Natural killer cell treated with Interleukin-12 subunit alpha and Interleukin-12 subunit beta and Interleukin-15 and Interleukin-18, amount 100 ng/mL, for 72 hours (primary cell): ENCODE results near the gene PDE6D. TPM values are rescaled to one million over a fixed set of nuclear protein-coding genes. Genes with fewer than 3 reads are reported as not detected.

Source experiments
- ATAC-seq, 2 donors: fragments of 150-1000 bp; cut with Tn5 transposase in 1 of 2; sonication (Bioruptor Pico), chemical (Tn5 transposase) in 1 of 2; 2 replicates each; pipeline ENCODE4 v1.10.0; 2021
- DNase-seq: peaks from one replicate; pipeline ENCODE4 v3.0.0; 2022; ENCODE audit warnings: low spot score
- H3K27ac Mint-ChIP-seq, 2 donors: 1 replicate in 1 of 2; 2 replicates in 1 of 2; pipeline ENCODE4 v1.8.0; 2022; ENCODE audit warnings: mixed read lengths in 2 of 2, mild to moderate bottlenecking in 1 of 2, moderate library complexity in 1 of 2
- H3K27me3 Mint-ChIP-seq, 2 donors: 1 replicate in 1 of 2; 2 replicates in 1 of 2; pipeline ENCODE4 v1.8.0; 2022; ENCODE audit warnings: mixed read lengths in 2 of 2
- H3K36me3 Mint-ChIP-seq: one replicate; pipeline ENCODE4 v1.8.0; 2022; ENCODE audit warnings: mixed read lengths
- H3K4me1 Mint-ChIP-seq, 2 donors: 1 replicate in 1 of 2; 2 replicates in 1 of 2; pipeline ENCODE4 v1.8.0; 2022; ENCODE audit warnings: low read depth in 2 of 2, mixed read lengths in 2 of 2, mild to moderate bottlenecking in 1 of 2
- H3K4me3 Mint-ChIP-seq: one replicate; pipeline ENCODE4 v1.8.0; 2022; ENCODE audit warnings: mixed read lengths
- H3K9me3 Mint-ChIP-seq: 2 replicates; pipeline ENCODE4 v1.8.0; 2022; ENCODE audit warnings: mixed read lengths
- total RNA-seq, 2 donors: library from RNA; stranded (reverse); gene quantifications; one replicate each; pipeline ENCODE4 v1.2.3, GENCODE V29; 2022

The PDE6D gene
- total RNA-seq, 2 donors from 2014 or later: 25.3 to 29.4 TPM

DNA sequence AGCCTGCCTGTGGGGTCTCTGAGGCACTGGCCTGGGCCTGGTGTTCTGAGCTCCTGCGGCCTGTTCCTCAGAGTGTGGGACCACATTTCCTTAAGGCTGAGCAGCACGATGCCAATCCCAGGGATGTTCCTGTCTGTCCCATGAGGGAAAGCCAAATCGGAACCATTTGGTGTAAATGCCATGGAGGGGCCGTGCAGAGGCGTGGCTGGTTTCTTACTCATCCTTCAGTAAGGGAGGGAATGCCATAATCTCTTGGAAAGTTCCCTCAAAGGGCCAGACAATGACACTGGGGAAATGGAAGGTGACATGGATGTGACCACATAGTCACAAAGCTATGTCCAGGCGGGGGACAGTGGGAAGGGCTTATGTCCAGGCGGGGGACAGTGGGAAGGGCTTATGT is 87.1 kb downstream of the PDE6D start:
- Mint-ChIP-seq H3K9me3 (no peaks in the 10 kb centered on the region), H3K36me3 (no peaks in the 10 kb centered on the region), H3K4me3 (no peak overlapping the region), H3K4me1 (no peaks in the 10 kb centered on the region), H3K27ac (no peak overlapping the region), H3K27me3 (no peaks in the 10 kb centered on the region)
- ATAC-seq: no peak
- DNase-seq: no peak

GRCh38 chr2:231692847-231693246 is 88.2 kb downstream of the PDE6D start:
- Mint-ChIP-seq H3K4me1 (no peaks in the 10 kb centered on the region), H3K9me3 (no peaks in the 10 kb centered on the region), H3K36me3 (no peaks in the 10 kb centered on the region), H3K27me3 (no peaks in the 10 kb centered on the region), H3K4me3 (no peak overlapping the region), H3K27ac (no peak overlapping the region)
- ATAC-seq (peak in 1 of 2 donors; percentile 24), DNase-seq (no peak)

DNA sequence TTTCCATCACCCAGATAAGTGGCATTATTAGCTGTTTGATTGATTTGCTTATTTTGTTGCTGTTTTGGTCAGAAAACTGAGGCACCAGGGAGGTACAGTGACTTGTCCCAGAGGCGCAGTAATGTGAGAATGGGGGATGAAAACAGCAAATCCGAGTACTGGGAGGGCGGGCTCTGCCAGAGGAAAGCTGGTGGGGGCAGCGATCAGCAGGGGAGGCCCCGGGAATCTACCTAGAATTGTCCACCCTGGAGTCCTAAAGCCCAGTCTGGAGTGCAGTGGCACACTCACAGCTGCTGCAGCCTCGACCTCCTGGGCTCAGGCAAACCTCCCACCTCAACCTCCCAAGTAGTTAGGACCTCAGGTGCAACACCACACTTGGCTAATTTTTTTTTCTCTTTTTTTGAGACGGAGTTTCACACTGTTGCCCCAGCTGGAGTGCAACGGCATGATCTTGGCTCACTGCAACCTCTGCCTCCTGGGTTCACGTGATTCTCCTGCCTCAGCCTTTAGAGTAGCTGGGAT is 89.8 kb downstream of the PDE6D start:
- H3K36me3 Mint-ChIP-seq: no peaks in the 10 kb centered on the region
- H3K4me3 Mint-ChIP-seq: no peak overlapping the region
- no peaks in the 10 kb centered on the region for H3K9me3 Mint-ChIP-seq
- ATAC-seq: no peak
- peaks cover 0 to 6% of the 10 kb centered on the region in 2 donors for H3K4me1 Mint-ChIP-seq
- DNase-seq: no peak
- H3K27ac Mint-ChIP-seq: no peak overlapping the region
- H3K27me3 Mint-ChIP-seq: no peaks in the 10 kb centered on the region

- Mint-ChIP-seq H3K27ac (no peak overlapping the region), H3K36me3 (no peaks in the 10 kb centered on the region), H3K4me1 (peaks cover 0 to 6% of the 10 kb centered on the region in 2 donors), H3K4me3 (no peak overlapping the region), H3K9me3 (no peaks in the 10 kb centered on the region), H3K27me3 (no peaks in the 10 kb centered on the region)
- ATAC-seq (no peak), DNase-seq (no peak)
These were observed 91.8 kb downstream of the PDE6D start for GRCh38 chr2:231689124-231689893.

DNA sequence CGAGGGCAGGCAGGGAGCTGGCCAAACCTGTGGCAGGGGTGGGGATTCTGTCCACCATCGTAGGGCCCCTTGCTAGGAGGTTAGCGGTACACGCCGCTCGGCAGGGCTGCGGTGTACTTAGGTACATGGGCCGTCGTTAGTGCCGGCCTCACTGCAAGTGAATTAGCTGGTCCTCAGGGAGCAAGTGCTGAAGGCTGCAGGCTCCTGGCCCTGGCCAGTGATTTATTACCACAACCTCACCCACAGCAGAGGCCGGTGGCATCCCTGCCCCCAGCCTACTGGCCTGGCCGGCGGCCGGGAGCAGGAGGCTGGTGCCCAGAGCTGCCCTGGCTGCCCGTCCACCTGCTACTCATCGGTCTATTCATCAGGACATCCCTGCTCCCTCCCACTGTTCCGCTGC is 92.4 kb downstream of the PDE6D start:
- Mint-ChIP-seq H3K9me3 (no peaks in the 10 kb centered on the region), H3K27ac (no peak overlapping the region), H3K27me3 (no peaks in the 10 kb centered on the region), H3K4me1 (peaks cover 0 to 6% of the 10 kb centered on the region in 2 donors), H3K36me3 (no peaks in the 10 kb centered on the region), H3K4me3 (no peak overlapping the region)
- DNase-seq: no peak
- no peak for ATAC-seq

DNA sequence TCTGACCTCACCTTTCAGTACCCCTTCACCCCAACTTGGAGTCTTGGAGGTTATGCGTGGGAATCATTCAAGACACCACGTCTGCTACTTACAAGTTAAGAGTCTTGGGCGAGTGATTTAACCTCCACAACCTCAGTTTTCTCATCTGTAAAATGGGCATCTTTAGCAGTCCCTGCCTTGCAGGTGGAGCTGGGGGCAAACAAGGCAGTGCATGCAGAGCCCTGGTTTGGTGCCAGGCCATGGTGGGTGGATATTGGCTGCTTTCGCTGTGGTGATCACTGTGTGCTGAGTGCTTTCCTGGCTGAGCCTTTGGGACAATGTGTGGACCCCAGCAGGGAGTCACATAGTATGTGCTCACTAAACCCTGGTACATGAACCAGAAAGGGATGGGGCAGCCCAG is 93.1 kb downstream of the PDE6D start:
- H3K4me3 Mint-ChIP-seq: no peak overlapping the region
- ATAC-seq: no peak
- no peaks in the 10 kb centered on the region for H3K36me3 Mint-ChIP-seq
- no peak overlapping the region for H3K27ac Mint-ChIP-seq
- no peaks in the 10 kb centered on the region for H3K27me3 Mint-ChIP-seq
- DNase-seq: no peak
- peaks cover 0 to 6% of the 10 kb centered on the region in 2 donors for H3K4me1 Mint-ChIP-seq
- no peaks in the 10 kb centered on the region for H3K9me3 Mint-ChIP-seq

DNA sequence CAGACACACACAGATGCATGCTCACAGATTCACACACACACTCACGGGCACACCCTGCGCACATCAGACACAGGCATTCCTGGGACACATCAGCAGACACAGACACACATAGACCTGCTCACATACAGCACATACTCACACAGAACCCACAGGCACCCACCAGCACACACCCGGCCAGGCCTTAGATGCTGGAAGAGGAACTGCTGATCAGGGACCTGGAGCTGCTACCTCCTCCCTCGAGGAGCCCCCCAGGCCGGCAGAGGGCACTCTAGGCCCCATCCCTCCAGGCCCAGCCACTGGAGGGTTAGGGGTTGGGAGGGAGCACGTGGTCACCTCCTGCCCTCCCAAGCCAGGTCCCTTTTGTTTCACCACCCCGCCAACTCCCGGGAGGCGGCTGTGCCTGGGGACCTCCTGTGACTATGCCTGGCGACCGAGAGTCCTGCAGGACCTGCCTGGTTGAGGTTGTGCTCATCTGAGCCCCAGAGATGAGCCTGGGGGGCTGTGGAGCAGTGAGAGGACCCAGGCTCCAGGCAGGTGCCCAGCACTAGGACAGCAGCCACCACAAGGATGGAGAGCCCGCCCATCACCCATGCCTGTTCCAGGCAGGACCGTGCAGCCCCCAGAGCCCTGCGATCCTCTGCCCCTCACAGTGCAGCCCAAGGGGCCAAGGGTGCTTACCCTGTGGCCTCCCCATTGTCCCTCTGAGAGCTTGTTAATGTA is 93.8 kb downstream of the PDE6D start:
- H3K36me3 Mint-ChIP-seq: no peaks in the 10 kb centered on the region
- H3K4me1 Mint-ChIP-seq: peaks cover 0 to 6% of the 10 kb centered on the region in 2 donors
- peak; percentile 78 to 87 for ATAC-seq
- peak; percentile 78 for DNase-seq
- H3K4me3 Mint-ChIP-seq: no peak overlapping the region
- H3K9me3 Mint-ChIP-seq: no peaks in the 10 kb centered on the region
- peaks cover 5% of the 10 kb centered on the region in 2 donors for H3K27me3 Mint-ChIP-seq
- H3K27ac Mint-ChIP-seq: no peak overlapping the region

DNA sequence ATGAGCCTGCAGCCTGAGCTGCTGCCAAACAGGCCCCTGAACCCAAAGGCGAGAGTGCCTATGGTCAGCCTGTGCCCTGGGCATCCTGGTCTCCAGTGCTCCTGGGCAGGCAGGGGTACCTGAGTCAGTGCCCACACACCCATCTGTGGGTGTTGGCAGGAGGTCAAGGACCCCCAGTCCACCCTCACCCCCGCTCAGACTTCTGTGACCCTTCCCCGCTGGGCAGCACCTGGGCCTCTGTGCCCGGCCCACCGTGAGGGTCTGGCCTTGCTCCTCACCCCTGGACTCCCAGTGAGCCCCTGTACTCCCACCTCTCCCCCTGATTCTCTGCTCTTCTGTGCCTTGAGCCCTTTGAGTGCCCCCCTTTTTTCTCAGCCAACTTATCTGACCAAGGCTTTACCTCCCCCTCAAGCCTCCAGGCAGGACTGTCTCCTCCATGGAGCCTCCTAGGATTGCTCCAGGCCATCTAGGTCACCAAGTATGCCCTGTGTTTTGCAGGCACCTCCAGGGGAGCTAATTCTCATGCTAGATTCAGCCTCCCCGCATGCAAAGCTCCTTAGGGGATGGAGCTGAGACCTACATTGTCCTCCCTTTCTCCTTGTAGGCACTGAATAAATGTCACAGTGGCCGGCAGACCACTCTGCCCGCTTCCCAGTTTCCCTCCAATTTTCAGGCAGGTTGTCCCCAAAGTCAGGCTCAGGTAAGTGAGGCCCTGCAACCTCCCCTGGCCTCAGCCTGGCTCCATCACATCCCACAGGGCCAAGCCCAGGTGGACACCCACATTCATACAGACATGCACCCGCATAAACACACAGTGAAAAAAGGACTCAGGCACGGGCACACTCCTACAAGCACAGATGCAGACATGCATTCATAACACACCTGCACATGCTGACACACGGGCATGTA is 94.6 kb downstream of the PDE6D start:
- Mint-ChIP-seq H3K27ac (no peak overlapping the region), H3K27me3 (peaks cover 6 to 9% of the 10 kb centered on the region in 2 donors), H3K4me3 (no peak overlapping the region)

GRCh38 chr2:231685349-231686191 is 95.5 kb downstream of the PDE6D start:
- DNase-seq (no peak), ATAC-seq (no peak)
- Mint-ChIP-seq H3K27ac (no peak overlapping the region), H3K9me3 (no peaks in the 10 kb centered on the region), H3K4me3 (no peak overlapping the region), H3K4me1 (peaks cover 4 to 9% of the 10 kb centered on the region in 2 donors), H3K36me3 (no peaks in the 10 kb centered on the region), H3K27me3 (peaks cover 6 to 10% of the 10 kb centered on the region in 2 donors)

More for the DNA sequence above, 94.6 kb downstream of the PDE6D start:
- H3K36me3 Mint-ChIP-seq: no peaks in the 10 kb centered on the region
- no peaks in the 10 kb centered on the region for H3K9me3 Mint-ChIP-seq
- H3K4me1 Mint-ChIP-seq: peaks cover 3 to 8% of the 10 kb centered on the region in 2 donors
- ATAC-seq (peak in 1 of 2 donors; percentile 4), DNase-seq (no peak)

DNA sequence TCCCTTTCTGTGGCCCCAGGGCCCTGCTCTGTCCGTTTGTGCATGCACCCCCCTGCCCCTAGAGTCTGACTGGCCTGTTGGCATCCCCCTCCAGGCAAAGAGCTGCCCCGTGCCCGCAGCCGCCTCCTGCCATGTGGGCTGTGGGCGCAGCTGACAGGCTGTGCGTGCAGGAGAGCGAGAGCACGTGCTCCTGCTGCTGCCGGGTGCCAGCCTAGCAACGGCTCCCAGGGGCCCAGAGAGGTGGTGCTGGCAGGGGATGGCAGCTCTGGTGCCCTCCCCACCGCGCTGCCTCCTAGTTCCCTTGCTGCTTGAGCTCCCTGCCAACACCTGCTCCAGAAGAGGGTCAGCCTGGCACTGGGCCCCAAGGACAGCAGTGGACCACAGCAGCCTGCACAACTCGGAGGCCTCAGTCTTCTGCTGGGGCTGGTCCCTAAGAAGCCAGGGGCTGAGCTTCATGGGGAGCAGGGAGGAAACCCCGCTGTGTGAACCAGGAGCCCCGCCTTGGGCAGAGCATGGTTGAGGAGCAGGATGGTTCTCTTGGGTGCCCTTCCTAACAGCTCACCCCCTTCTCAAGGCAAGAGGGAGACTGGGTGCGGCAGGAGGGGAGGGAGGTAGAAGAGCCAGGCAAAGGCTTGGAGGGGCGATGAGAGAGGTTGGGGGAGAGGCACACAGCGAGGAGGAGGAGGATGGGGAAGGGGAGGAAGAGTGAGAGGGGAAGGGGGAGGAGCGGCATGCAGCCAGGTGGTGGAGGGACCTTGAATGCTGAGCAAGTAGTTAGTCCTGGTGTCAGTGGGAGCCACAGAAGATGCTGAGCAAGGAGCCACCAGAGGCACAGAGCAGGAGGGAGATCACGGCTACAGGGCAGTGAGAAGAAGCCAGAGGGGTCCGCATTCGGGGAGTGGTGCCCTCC is 96.5 kb downstream of the PDE6D start:
- ATAC-seq: no peak

GRCh38 chr2:231683292-231684235 is 97.5 kb downstream of the PDE6D start:
- Mint-ChIP-seq H3K36me3 (no peaks in the 10 kb centered on the region), H3K9me3 (no peaks in the 10 kb centered on the region), H3K4me1 (peaks cover 4 to 9% of the 10 kb centered on the region in 2 donors), H3K4me3 (no peak overlapping the region), H3K27ac (no peak overlapping the region), H3K27me3 (peaks cover 6 to 10% of the 10 kb centered on the region in 2 donors)
- ATAC-seq: no peak
- DNase-seq: no peak

More for the DNA sequence above, 96.5 kb downstream of the PDE6D start:
- H3K36me3 Mint-ChIP-seq: no peaks in the 10 kb centered on the region
- no peak overlapping the region for H3K4me3 Mint-ChIP-seq
- DNase-seq: no peak
- H3K9me3 Mint-ChIP-seq: no peaks in the 10 kb centered on the region
- H3K4me1 Mint-ChIP-seq: peaks cover 4 to 9% of the 10 kb centered on the region in 2 donors
- H3K27me3 Mint-ChIP-seq: peaks cover 6 to 10% of the 10 kb centered on the region in 2 donors
- H3K27ac Mint-ChIP-seq: no peak overlapping the region
